ENCODE measurements around the gene CACNA2D4.
A peak's percentile ranks its signal among the peaks of the same experiment; 100 is the strongest.

CACNA2D4 gene

DNA sequence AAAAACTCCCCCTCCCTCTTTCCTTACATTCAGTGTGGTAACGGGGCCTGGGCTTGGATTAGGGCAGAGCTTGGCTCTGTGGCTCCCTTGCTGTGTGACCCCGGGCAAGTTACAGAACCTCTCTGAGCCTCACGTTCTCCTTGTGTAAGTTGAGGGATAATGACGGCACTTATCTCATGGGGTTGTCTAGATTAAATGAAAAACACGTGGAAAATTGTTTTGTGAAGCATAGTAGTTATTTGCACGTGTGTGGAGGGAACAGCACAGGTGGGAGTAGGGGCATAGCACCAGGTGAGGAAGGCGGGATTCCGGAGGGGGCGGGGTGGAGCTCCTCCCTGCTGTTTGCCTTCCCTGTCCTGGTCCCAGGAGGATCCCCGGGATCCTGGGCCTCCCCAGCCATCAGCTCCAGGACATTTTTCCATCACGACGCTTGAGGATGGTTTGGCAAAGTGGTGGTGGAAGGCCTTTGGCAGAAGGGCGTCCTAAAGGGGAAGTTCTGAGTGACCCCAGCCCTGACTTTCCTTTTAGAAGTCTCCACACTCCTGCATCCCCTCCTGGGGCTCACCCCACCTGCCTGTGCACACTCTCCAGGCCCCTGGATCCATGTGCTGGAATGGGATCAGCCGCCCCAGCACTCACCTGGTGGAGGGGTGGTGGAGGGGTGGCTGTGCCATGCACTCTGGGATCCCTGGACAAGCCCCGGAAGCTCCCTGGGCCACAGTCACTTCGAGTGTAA is 75.4 kb downstream of the CACNA2D4 start:
- no peak for DNase-seq

DNA sequence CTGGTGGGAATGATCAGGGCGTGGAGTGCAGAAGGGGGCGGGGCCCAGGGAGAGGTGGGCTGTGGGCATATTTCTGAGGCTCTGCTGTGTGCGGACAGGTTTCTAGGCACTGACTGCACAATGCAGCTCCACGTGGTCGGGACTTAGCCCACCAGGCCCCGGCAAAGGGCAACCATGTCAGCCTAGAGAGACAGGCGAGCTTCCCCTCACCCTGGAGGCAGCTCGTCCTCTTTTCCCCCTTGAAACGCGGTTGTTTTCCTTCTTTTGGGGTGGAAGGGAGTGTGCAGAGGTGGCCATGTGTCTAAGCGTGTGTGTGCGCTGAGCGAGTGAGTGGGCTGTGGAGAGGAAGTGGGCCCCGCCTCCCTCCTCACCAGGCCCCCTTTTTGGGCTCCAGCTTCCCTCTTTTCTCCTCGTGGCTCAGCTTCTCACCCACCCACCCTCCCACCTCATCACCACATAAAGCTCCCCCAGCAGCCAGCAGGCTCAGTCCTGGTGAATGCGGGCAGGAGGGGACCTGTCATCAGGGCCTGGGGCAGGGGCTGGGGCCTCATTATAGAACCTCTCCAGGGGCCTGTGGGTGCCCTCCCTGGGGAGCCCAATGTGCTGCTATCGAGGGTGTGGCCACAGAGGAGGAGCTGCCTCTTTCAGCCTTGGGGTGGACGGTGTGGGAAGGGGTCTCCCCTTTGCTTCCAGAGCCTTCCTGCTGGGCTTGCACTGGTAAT is 76.1 kb downstream of the CACNA2D4 start:
- no peak for DNase-seq

DNA sequence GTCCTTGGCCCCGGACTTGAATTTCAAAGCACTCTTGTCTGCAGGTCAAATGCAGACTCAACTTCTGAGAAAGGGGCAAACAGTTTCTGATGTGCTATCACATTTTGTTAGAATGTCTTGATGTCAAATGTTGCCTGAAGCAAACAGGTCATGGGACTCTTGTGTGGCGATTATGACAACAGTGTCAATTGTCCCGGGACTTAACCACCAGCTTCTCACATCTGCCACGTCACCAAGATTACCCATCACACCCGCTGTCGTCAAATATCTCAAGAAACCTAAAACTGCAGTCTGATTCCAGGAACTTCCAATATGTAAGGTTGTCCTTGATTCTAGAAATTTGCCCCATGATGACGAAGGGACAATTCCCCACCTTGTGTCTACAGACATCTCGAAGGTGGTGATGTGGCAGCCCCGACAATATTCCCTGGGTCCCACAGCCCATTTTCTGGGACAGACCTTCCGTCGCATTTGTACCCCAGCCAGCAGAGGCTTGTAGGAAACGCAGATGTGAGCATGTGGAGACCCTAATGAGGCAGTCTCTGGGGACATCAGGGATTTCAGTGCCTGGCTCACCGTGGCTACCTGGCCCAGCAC is 76.8 kb downstream of the CACNA2D4 start:
- DNase-seq: no peak

DNA sequence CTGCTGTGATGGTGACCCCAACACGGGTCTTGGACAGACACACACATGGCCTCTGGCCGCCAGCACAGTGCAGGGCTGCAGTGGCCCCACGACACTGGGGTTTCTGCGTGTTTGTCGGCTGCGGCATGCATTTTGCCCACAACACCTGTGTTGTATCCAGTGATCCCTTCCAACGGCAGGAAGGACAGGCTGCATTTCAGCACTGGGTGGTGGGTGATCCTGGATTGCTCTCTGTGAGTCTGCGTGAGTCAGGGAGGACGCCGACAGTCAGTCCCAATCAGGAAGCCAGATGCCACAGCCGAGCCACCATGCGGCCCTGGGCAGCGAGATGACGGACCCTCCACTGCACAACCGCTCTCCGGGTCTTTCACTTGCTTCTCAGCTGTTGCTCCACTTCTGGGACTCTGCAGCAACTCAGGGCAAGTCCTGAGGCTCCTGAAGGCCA is 77.4 kb downstream of the CACNA2D4 start:
- no peak for DNase-seq

DNA sequence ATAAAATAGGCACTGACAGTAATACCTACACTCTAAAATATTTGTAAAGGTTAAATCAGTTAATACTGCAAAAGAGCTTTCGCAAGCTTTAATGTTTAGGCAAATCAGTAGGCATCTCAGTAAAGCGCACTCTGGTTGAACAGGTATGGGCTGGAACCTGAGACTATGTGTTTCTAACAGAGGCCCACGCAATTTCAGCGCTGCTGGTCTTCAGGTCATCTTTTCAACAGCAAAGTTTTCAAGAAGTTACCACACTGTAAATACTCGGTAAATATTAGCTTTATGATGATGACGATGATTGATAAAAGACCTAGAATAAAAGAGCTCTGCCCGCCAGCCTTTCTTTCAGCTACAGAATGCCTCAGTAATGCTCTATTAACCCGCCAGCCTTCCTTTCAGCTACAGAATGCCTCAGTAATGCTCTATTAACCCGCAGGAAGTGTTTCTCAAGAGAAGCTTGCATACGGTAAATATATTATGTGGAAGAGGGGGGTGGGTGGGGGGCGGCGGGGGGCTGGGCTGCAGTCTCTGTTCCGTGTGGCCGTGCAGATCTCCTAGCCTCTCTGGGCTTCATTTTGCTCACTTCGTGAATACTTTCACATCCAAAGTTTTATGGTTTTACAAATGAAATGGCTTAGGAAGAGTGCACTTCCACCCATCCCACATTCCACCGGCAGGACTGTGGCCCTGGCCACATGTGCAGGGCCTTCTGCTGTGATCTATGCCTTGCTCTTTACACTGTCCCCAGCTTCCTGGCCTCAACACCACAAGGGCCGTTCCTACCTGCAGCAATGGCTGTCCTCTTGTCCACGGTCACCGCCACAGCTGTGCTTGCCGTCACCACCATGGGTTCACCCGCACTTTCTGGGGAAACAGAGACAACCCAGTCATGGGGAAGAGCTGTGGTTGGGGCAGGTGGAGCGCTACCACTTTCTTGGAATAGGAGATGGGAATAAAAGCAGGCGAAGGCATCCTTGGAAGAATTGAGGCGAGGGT is 78.2 kb downstream of the CACNA2D4 start:
- DNase-seq: no peak

DNA sequence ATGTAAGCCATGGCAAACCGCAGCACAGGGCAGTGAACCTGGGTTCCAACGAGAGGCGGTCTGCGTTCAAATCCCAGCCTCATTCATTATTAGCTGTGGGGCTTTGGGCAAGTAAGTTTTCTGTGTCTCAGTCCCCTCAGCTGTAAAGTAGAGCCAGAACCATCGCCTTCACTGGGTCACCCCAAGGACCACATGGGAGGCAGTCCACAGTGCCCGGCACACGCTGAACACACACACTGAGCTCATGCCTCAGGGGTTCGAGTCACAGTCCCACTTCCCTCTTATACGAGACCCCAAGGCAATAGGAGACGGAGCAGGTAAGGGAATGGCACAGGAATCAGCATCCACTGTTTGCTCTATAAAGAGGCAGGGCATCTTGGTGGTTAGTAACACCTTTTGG is 79.0 kb downstream of the CACNA2D4 start:
- DNase-seq: no peak

DNA sequence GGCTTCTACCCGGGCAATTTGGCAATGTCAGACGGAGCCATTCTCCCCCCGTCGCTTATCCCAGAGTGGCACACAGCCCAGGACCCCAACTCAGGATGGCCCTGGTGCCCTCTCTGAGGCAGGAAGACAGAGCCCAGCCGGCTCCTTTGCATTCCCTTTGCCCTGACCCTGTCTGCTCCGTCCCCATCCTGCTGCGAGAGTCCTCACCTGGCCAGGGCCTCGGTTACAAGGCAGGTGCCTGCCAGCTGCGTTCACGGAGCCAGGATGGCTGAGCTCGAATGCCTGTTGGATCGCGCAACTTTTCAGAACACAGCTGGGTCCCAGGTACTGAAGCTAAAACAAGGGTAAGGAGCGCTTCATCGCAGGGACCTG is 79.5 kb downstream of the CACNA2D4 start:
- DNase-seq: no peak

DNA sequence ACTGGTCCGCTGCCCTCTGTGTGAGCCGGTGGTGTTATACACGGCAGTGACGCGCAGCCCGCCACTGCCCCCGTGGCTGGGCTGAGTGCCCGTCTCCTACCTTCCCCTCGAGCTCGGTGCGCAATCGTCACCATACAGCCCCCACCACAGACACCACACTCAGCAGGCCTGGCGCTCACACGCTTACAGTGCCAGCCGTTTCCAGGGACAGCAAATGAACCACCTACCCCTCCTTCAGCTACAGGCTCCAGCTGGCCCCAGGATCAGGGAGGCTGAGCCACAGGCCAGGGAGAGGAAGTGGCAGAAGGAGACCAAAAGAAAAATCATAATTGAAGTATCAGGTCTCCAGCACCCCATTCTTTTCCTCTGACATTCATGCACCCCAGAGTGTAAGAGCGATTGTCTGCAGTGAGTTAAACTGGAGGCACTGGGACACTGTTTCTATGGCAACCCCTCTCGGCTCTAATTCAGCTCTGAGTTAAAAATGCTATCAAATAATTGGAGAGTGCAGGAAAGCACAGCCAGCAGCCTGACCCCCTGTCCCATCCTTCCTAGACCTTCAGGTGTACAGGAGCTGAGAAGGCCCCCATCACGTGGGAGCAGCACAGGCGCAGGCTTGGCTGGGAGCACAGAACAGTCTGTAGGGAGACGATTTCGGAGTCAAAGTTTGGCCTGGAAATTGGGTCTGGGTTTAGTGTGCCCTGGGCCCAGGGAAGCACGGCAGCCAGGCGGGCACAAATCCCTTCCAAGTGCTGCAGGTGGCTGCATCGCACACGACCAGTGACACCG is 80.1 kb downstream of the CACNA2D4 start:
- DNase-seq: peak; percentile 18 to 59

DNA sequence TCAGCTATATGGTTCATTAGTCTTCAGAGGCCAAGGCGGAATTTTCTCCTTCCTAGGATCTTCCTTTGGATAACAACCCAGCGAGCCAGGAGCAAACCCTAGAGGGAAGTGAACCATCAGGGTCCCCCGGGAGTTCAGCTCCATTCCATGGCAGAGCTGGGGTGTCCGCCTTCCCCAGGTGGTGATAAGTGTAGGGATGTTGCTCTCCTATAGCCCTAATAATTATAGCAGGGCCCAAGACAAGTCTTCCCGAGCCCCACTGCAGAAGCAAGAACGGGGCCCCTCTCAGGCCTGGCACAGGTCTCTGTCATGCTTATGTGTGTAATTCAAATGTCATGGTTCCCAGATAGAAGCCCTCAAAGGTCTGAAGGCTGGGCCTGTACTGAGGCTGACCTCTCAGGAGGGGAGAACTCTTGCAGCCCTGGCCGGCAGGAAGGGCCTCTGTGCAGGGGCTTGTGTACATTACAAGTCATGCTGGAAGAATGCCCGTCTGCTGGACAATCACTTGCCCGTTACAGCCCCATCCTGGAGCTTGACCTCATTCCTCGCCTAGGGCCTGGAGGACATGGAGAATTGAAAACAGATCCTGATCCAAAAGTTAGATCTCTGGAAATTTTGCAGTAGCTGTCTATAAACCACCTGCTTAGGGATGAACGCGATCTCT is 80.8 kb downstream of the CACNA2D4 start:
- DNase-seq: no peak

DNA sequence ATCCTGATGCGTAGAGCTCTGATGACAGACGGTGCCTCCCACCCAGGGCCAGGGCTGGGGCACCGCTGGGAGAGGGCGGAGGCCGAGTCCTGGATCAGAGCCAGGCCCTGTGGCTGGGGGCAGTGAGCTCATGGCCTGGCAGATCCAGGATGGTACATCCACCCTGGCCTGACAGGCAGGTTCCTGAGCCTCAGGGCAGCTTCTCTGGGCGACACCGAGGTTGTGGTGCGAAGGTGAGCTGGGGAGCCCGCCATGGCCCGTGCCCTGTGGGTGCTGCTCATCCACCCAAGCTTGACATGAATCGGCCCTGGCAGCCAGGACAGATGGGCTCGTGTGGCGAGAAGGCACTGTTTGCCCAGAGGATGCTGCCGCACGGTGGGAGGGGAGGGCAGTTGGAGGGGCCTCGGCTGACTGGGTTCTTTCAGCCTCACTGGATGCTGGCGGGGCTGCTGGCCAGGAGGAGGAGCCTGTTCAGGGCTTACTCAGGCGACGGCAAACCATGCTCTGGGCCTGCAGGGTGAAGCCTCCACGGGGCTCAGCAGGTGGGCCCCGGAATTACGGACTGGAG is 81.5 kb downstream of the CACNA2D4 start:
- DNase-seq: peak; percentile 82 to 86

DNA sequence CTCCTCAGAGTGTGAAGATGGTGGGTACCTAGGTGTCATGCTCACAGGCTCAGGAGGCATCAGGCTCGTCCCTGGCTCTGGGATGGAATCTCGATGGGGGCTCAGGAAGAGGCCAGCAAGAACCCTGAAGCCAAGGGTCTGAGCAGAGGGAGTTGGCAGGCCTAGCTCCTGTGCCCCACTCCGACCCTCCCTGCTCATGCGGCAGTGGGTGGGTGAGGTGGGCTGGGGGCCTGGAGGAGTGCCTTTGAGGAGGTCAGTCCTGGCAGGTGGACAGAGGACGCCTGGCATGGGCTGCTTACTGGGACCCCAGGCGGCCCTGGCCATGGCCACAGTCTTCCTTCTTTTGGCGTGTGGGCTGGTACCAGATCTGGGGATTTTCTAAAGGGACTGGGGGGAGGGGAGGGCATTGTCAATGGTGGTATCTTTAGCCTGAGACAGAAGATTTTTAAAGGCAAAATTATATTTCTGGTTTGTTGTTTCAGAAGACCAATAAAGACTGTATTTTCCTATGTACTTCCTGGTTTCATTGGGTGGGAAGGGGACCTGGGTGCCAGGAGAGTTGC is 82.1 kb downstream of the CACNA2D4 start:
- DNase-seq: no peak

DNA sequence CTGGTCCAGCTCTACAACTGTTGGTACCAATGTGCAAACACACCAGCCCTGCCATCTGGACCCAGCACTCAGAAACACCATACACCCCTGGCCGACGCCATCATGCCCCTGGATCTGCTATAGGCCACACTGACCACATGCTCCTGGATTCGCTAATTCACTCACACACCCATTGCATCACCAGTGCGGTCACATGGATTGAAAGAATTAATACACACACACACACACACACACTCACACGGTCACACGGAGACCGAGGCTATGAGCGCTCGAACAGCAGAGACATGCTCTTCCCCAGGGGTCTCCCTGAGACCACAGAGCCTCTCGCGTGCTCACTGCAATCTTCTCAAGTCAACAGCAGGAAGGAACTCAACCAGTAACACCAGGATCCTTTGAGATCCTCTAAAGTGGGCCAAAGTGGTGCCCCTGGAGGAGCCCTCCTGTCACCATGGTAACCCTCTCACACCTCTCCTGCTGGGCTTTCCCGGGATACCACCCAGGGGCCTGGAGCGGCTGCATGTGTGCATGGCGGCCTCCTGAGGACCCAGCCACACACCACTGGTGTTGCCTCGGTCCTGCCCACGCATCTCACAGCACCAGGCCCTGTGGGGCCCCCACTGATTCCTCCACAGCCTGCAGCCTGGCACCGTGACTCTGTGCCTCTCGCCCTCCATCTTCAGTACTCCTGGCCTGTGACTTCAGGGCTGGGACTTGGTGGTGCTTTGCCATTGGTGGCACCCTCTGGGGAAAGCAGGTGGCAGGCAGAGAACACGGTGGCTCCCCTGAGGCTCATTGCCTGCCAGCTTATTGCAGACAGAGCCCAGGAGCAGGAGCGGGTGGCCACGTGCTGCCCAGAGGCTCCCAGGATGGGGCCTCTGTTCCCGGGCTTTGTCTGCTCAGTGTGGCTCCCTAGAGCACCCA is 83.0 kb downstream of the CACNA2D4 start:
- DNase-seq: peak; percentile 17 to 23

DNA sequence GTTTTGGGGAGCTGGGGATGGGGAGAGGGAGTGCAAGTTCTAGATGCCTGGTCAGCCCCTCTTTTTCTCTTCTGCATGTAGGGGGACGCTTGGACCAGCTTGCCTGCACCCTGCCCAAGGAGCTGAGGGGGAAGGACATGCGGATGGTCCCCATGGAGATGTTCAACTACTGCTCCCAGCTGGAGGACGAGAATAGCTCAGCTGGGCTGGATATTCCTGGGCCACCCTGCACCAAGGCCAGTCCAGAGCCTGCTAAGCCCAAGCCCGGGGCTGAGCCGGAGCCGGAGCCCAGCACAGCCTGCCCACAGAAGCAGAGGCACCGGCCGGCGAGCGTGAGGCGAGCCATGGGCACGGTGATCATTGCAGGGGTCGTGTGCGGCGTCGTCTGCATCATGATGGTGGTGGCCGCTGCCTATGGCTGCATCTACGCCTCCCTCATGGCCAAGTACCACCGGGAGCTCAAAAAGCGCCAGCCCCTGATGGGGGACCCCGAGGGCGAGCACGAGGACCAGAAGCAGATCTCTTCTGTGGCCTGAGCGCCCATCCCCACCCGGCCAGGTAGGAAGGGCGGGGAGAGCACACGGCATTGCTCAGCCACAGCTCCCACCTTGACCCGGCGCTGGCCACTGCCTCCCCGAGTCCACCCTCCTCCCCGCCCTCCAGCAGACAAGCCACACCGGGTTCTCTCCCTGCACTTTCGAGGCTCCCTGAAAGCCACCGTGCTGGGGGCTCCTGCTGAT is 84.1 kb downstream of the CACNA2D4 start:
- no peak for DNase-seq

DNA sequence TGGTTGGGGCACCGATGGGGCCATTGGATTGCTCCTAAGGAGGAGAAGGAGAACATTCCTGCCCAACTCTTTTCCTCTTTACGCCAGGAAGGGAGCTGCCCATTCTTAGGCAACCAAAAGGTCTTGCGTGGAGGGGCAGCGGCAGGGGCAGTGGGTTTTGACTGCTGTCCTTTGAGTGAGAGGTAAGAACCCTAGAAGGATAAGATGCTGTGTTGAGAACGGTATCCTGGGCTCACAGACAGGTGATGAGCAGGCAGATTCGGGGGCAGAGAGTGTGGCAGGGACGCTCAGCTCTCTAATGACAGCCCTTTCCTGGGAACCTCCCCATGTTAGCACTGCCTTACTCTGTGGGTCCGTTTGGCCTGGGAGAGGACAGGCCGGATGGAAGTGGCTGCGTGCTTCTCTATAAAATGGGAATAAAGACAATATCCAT is 84.8 kb downstream of the CACNA2D4 start:
- DNase-seq: no peak

DNA sequence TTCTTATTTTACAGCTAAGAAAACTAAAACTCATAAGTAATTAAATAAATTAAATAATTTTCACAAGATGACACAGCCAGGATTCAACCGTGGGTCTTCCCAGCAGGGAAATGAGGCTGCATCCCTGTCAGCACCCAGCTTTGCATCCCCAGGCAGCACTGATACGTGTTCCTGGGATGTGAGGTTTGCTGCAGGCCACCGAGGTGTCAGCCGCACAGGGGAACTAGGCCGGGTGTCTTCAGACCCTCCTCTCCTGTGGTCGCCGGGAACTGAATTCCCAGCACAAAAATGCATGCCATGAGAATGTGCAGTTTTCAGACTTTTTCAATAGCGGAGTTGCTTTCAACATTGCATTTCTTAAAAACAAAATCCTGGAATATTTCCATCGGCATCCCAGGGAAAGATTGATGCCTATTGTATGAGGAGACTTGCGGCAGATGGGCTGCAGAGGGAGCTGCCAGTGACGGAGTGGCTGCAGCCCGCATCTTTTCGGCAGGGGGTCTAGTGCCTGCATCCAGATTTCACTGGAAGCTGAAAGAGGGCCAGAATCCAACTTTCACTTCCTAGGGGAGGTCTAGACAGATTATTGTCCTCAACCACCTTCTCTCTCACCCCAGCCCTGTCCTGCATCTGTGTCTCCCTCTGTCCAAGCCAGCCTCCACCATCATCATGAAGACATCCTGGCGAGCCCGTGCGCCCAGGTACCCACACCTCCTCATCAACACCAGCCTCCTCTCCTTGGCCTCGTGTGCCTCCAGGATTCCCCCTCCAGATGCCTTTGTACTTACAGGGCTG is 85.5 kb downstream of the CACNA2D4 start:
- DNase-seq: no peak

DNA sequence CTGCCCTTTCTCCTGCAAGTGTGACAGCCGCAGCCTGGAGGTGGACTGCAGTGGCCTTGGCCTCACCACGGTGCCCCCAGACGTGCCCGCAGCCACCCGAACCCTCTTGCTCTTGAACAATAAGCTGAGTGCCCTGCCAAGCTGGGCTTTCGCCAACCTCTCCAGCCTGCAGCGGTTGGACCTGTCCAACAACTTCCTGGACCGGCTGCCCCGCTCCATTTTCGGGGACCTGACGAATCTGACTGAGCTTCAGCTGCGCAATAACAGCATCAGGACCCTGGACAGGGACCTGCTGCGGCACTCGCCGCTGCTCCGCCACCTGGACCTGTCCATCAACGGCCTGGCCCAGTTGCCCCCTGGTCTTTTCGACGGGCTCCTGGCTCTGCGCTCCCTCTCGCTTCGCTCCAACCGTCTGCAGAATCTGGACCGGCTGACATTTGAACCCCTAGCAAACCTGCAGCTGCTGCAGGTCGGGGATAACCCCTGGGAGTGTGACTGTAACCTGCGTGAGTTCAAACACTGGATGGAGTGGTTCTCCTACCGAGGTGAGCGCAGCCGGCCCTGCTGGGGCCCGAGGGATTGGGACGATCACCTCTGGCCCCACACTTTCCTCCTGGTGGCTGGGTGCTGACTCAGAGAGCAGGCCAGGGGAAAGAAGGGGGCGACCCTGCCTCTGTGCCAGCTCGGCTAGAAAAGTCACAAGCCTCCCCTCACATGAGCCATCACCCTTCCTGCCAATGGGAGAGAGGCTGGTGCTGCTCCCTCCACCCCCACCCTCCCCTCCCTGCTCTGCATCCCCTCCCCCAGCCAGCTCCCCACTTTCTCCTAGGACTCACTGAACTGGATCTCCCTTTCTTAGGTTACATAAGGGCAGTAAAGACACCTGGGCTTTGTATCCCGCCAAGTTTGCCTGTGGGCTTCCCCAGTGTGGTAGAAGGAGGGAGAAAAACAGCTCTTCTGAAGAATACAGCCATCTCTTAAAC is 87.2 kb downstream of the CACNA2D4 start:
- DNase-seq: no peak

DNA sequence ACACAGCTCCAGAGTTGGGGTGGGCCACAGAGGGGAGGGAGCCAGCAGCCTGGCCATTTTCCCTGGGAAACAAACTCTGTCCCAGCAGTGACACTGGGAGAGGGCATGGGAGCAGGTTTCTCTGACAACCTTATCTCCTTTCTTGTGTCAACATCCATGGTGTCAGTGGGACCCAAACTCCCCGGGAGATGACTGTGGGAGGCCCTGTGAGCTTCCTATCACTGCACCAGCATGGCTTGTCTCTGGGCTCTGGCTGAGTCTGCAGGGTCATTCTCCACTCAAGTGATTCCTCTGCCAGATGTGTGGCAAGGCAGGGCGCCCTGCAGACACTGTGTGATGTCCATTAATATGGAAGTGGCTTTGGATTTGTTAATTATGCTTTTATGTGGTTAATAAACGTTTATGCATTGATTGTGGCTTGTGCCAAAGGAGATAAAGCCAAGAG is 88.0 kb downstream of the CACNA2D4 start:
- DNase-seq: no peak
